Memory B cell (primary cell): ENCODE measurements around the gene KCNMB4.

Experiments used
- ATAC-seq: fragments of 150-1000 bp; cut with Tn5 transposase; 2 replicates; pipeline ENCODE4 v1.10.0; 2021; ENCODE audit warnings: low read depth, mild to moderate bottlenecking, moderate library complexity
- DNase-seq, 2 donors: peaks; one replicate each; pipeline ENCODE4 v3.0.0; 2022; ENCODE audit warnings: low spot score in 2 of 2
- H3K27ac Mint-ChIP-seq: one replicate; pipeline ENCODE4 v1.8.0; 2022; ENCODE audit warnings: mild to moderate bottlenecking, moderate library complexity, mixed read lengths
- H3K27me3 Mint-ChIP-seq: one replicate; pipeline ENCODE4 v1.8.0; 2022; ENCODE audit warnings: mixed read lengths
- H3K36me3 Mint-ChIP-seq: one replicate; pipeline ENCODE4 v1.8.0; 2022; ENCODE audit warnings: mild to moderate bottlenecking, mixed read lengths
- H3K4me1 Mint-ChIP-seq: one replicate; pipeline ENCODE4 v1.8.0; 2022; ENCODE audit warnings: mixed read lengths
- H3K4me3 Mint-ChIP-seq: one replicate; pipeline ENCODE4 v1.8.0; 2022; ENCODE audit warnings: mild to moderate bottlenecking, moderate library complexity, mixed read lengths
- H3K9me3 Mint-ChIP-seq: one replicate; pipeline ENCODE4 v1.8.0; 2022; ENCODE audit warnings: mixed read lengths

Gene KCNMB4

GRCh38 chr12:70393787-70394499 lies 27.9 kb downstream of the KCNMB4 start:
- Mint-ChIP-seq H3K4me3 (no peak overlapping the region), H3K27ac (no peak overlapping the region), H3K9me3 (peaks cover 3% of the 10 kb centered on the region), H3K27me3 (no peaks in the 10 kb centered on the region), H3K36me3 (peaks cover 1% of the 10 kb centered on the region), H3K4me1 (peaks cover 2% of the 10 kb centered on the region)
- ATAC-seq (no peak), DNase-seq (no peak)

- ATAC-seq (no peak), DNase-seq (no peak)
- H3K4me1 Mint-ChIP-seq = peaks cover 2% of the 10 kb centered on the region
- no peaks in the 10 kb centered on the region for H3K27me3 Mint-ChIP-seq
- peaks cover 4% of the 10 kb centered on the region for H3K36me3 Mint-ChIP-seq
- no peak overlapping the region for H3K27ac Mint-ChIP-seq
- no peak overlapping the region for H3K4me3 Mint-ChIP-seq
- no peaks in the 10 kb centered on the region for H3K9me3 Mint-ChIP-seq
Measured at GRCh38 chr12:70398002-70398401, 31.9 kb downstream of the KCNMB4 start.

GRCh38 chr12:70398862-70399261 lies 32.8 kb downstream of the KCNMB4 start:
- ATAC-seq (no peak), DNase-seq (no peak)
- no peak overlapping the region for H3K27ac Mint-ChIP-seq
- H3K4me1 Mint-ChIP-seq = peaks cover 2% of the 10 kb centered on the region
- no peaks in the 10 kb centered on the region for H3K9me3 Mint-ChIP-seq
- H3K4me3 Mint-ChIP-seq = no peak overlapping the region
- H3K36me3 Mint-ChIP-seq = peaks cover 4% of the 10 kb centered on the region
- no peaks in the 10 kb centered on the region for H3K27me3 Mint-ChIP-seq

- H3K36me3 Mint-ChIP-seq = peaks cover 4% of the 10 kb centered on the region
- H3K9me3 Mint-ChIP-seq = no peaks in the 10 kb centered on the region
- peaks cover 2% of the 10 kb centered on the region for H3K4me1 Mint-ChIP-seq
- H3K27ac Mint-ChIP-seq = no peak overlapping the region
- no peak overlapping the region for H3K4me3 Mint-ChIP-seq
- ATAC-seq = no peak
- H3K27me3 Mint-ChIP-seq = no peaks in the 10 kb centered on the region
- no peak for DNase-seq
Measured at GRCh38 chr12:70399311-70399710, 33.2 kb downstream of the KCNMB4 start.

- ATAC-seq (no peak), DNase-seq (no peak)
- no peak overlapping the region for H3K4me3 Mint-ChIP-seq
- peaks cover 2% of the 10 kb centered on the region for H3K4me1 Mint-ChIP-seq
- no peaks in the 10 kb centered on the region for H3K27me3 Mint-ChIP-seq
- H3K9me3 Mint-ChIP-seq = no peaks in the 10 kb centered on the region
- H3K27ac Mint-ChIP-seq = no peak overlapping the region
- H3K36me3 Mint-ChIP-seq = peaks cover 4% of the 10 kb centered on the region
Measured at GRCh38 chr12:70400124-70400523, 34.0 kb downstream of the KCNMB4 start.

- no peak for DNase-seq
- Mint-ChIP-seq H3K27me3 (no peaks in the 10 kb centered on the region), H3K4me3 (no peak overlapping the region)
Measured at GRCh38 chr12:70402597-70402996, 36.5 kb downstream of the KCNMB4 start.

GRCh38 chr12:70403826-70404225 lies 37.7 kb downstream of the KCNMB4 start:
- Mint-ChIP-seq H3K27me3 (no peaks in the 10 kb centered on the region), H3K9me3 (no peaks in the 10 kb centered on the region), H3K27ac (no peak overlapping the region), H3K4me1 (no peaks in the 10 kb centered on the region), H3K36me3 (peaks cover 2% of the 10 kb centered on the region), H3K4me3 (no peak overlapping the region)
- no peak for DNase-seq
- ATAC-seq = no peak

More at GRCh38 chr12:70402597-70402996, 36.5 kb downstream of the KCNMB4 start:
- Mint-ChIP-seq H3K36me3 (peaks cover 2% of the 10 kb centered on the region), H3K9me3 (no peaks in the 10 kb centered on the region), H3K27ac (no peak overlapping the region), H3K4me1 (peaks cover 2% of the 10 kb centered on the region)
- no peak for ATAC-seq

GRCh38 chr12:70408004-70408790 lies 42.1 kb downstream of the KCNMB4 start:
- Mint-ChIP-seq H3K27me3 (no peaks in the 10 kb centered on the region), H3K27ac (no peak overlapping the region), H3K4me1 (no peaks in the 10 kb centered on the region), H3K4me3 (no peak overlapping the region), H3K9me3 (no peaks in the 10 kb centered on the region), H3K36me3 (no peaks in the 10 kb centered on the region)
- ATAC-seq = no peak
- DNase-seq = no peak

GRCh38 chr12:70415987-70416386 lies 49.9 kb downstream of the KCNMB4 start:
- Mint-ChIP-seq H3K9me3 (no peaks in the 10 kb centered on the region), H3K4me1 (no peaks in the 10 kb centered on the region), H3K36me3 (peaks cover 2% of the 10 kb centered on the region), H3K27me3 (no peaks in the 10 kb centered on the region), H3K27ac (no peak overlapping the region), H3K4me3 (no peak overlapping the region)
- DNase-seq (no peak), ATAC-seq (no peak)

- H3K4me1 Mint-ChIP-seq = no peaks in the 10 kb centered on the region
- no peak for DNase-seq
- H3K27me3 Mint-ChIP-seq = no peaks in the 10 kb centered on the region
- H3K9me3 Mint-ChIP-seq = no peaks in the 10 kb centered on the region
- ATAC-seq = no peak
- no peak overlapping the region for H3K4me3 Mint-ChIP-seq
- peaks cover 2% of the 10 kb centered on the region for H3K36me3 Mint-ChIP-seq
- no peak overlapping the region for H3K27ac Mint-ChIP-seq
Measured at GRCh38 chr12:70417121-70417520, 51.0 kb downstream of the KCNMB4 start.

- ATAC-seq (no peak), DNase-seq (no peak)
- no peaks in the 10 kb centered on the region for H3K27me3 Mint-ChIP-seq
- H3K4me1 Mint-ChIP-seq = no peaks in the 10 kb centered on the region
- no peaks in the 10 kb centered on the region for H3K9me3 Mint-ChIP-seq
- no peak overlapping the region for H3K27ac Mint-ChIP-seq
- peaks cover 2% of the 10 kb centered on the region for H3K36me3 Mint-ChIP-seq
- no peak overlapping the region for H3K4me3 Mint-ChIP-seq
Measured at GRCh38 chr12:70418101-70418500, 52.0 kb downstream of the KCNMB4 start.

GRCh38 chr12:70422631-70423030 lies 56.5 kb downstream of the KCNMB4 start:
- Mint-ChIP-seq H3K27ac (no peak overlapping the region), H3K36me3 (peaks cover 2% of the 10 kb centered on the region), H3K9me3 (no peaks in the 10 kb centered on the region), H3K4me3 (no peak overlapping the region), H3K27me3 (no peaks in the 10 kb centered on the region), H3K4me1 (no peaks in the 10 kb centered on the region)
- DNase-seq (no peak), ATAC-seq (no peak)

GRCh38 chr12:70426620-70427019 lies 60.5 kb downstream of the KCNMB4 start:
- no peak for DNase-seq
- Mint-ChIP-seq H3K4me3 (no peak overlapping the region), H3K27ac (no peak overlapping the region), H3K36me3 (no peaks in the 10 kb centered on the region), H3K4me1 (no peaks in the 10 kb centered on the region), H3K9me3 (no peaks in the 10 kb centered on the region), H3K27me3 (no peaks in the 10 kb centered on the region)
- ATAC-seq = no peak

- no peak overlapping the region for H3K27ac Mint-ChIP-seq
- H3K27me3 Mint-ChIP-seq = no peaks in the 10 kb centered on the region
- no peak for DNase-seq
- no peaks in the 10 kb centered on the region for H3K9me3 Mint-ChIP-seq
- H3K4me3 Mint-ChIP-seq = no peak overlapping the region
- no peaks in the 10 kb centered on the region for H3K36me3 Mint-ChIP-seq
- no peaks in the 10 kb centered on the region for H3K4me1 Mint-ChIP-seq
- no peak for ATAC-seq
Measured at GRCh38 chr12:70427611-70428010, 61.5 kb downstream of the KCNMB4 start.
